Transverse colon (tissue), 4 donors: Measurements from ENCODE around the gene RALGAPA2.

Experiments used
- CTCF ChIP-seq, 5 experiments: fragments of 200-600 bp in 3 of 5; fragments of 450-650 bp in 2 of 5; sonication (generic) in 3 of 5; IDR thresholded peaks; 1 replicate in 2 of 5; 2 replicates in 3 of 5; pipeline ENCODE4 v1.5.1; 2016 to 2017; ENCODE audit warnings: antibody characterized with exemption in 5 of 5, inconsistent platforms in 3 of 5, mild to moderate bottlenecking in 2 of 5, moderate library complexity in 1 of 5
- EP300 ChIP-seq: sonication (generic); formaldehyde crosslinking; IDR thresholded peaks from one replicate; pipeline ENCODE4 v1.6.1; 2017; ENCODE audit warnings: antibody characterized with exemption, low read depth
- POLR2A ChIP-seq: fragments of 450-650 bp; IDR thresholded peaks from one replicate; pipeline ENCODE4 v1.6.1; 2016; ENCODE audit warnings: antibody characterized with exemption, mild to moderate bottlenecking, moderate library complexity
- POLR2AphosphoS5 ChIP-seq, 3 donors: sonication (generic); formaldehyde crosslinking; IDR thresholded peaks; one replicate each; pipeline ENCODE4 v1.6.1; 2016; ENCODE audit warnings: antibody characterized with exemption in 3 of 3

- TF ChIP-seq CTCF (IDR thresholded peaks at IDR 0.05) (no peak), POLR2A (no peak), EP300 (no peak), POLR2AphosphoS5 (IDR thresholded peaks at IDR 0.05) (no peak)
These were observed 100.2 kb downstream of the RALGAPA2 start for GRCh38 chr20:20612251-20612650.
